Neural progenitor cell (in vitro differentiated cells): ENCODE measurements around the gene IRX4. TPM values are rescaled to one million over a fixed set of nuclear protein-coding genes. Genes with fewer than 3 reads are reported as not detected.

Source experiments
- DNase-seq: peaks from one replicate; pipeline ENCODE4 v3.0.0-alpha.2; 2016; ENCODE audit warnings: low spot score
- H2AFZ ChIP-seq: fragments of 200-600 bp; sonication (generic); replicated peaks from 2 replicates; pipeline ENCODE4 v1.6.1; 2016; ENCODE audit warnings: antibody characterized with exemption
- H3F3A ChIP-seq: fragments of 200-600 bp; sonication (generic); 2 replicates; pipeline ENCODE4 v1.6.1; 2016; ENCODE audit warnings: antibody characterized with exemption, low read depth
- H3K27ac ChIP-seq: fragments of 200-600 bp; sonication (generic); 2 replicates; pipeline ENCODE4 v1.5.1; 2016; ENCODE audit warnings: mild to moderate bottlenecking
- H3K27me3 ChIP-seq: fragments of 200-600 bp; sonication (generic); 2 replicates; pipeline ENCODE4 v1.6.1; 2016; ENCODE audit warnings: mild to moderate bottlenecking, moderate library complexity
- H3K36me3 ChIP-seq: fragments of 200-600 bp; sonication (generic); 2 replicates; pipeline ENCODE4 v1.5.1; 2016
- H3K4me1 ChIP-seq: fragments of 200-600 bp; sonication (generic); 2 replicates; pipeline ENCODE4 v1.6.1; 2016; ENCODE audit warnings: mixed run types
- H3K4me2 ChIP-seq: fragments of 200-600 bp; sonication (generic); 2 replicates; pipeline ENCODE4 v1.6.1; 2016
- H3K4me3 ChIP-seq: fragments of 200-600 bp; sonication (generic); 2 replicates; pipeline ENCODE4 v1.5.1; 2016
- H3K79me2 ChIP-seq: fragments of 200-600 bp; sonication (generic); 2 replicates; pipeline ENCODE4 v1.6.1; 2016; ENCODE audit warnings: low read depth
- H3K9ac ChIP-seq: fragments of 200-600 bp; sonication (generic); 2 replicates; pipeline ENCODE4 v1.6.1; 2016
- H3K9me3 ChIP-seq: fragments of 200-600 bp; sonication (generic); 2 replicates; pipeline ENCODE4 v1.5.1; 2016; ENCODE audit warnings: low read depth
- H4K20me1 ChIP-seq: fragments of 200-600 bp; sonication (generic); 2 replicates; pipeline ENCODE4 v1.6.1; 2016; ENCODE audit warnings: low read depth
- H3K27ac Mint-ChIP-seq: 3 replicates; pipeline ENCODE4 v1.8.0; 2021; ENCODE audit warnings: mixed read lengths
- H3K27me3 Mint-ChIP-seq: 2 replicates; pipeline ENCODE4 v1.8.0; 2022; ENCODE audit warnings: low read depth, mild to moderate bottlenecking, inconsistent platforms, moderate library complexity, mixed read lengths; ENCODE audit not compliant: insufficient read depth
- H3K36me3 Mint-ChIP-seq: 3 replicates; pipeline ENCODE4 v1.8.0; 2021; ENCODE audit warnings: mixed read lengths
- H3K4me1 Mint-ChIP-seq: 3 replicates; pipeline ENCODE4 v1.8.0; 2021; ENCODE audit warnings: mixed read lengths
- H3K4me3 Mint-ChIP-seq: 3 replicates; pipeline ENCODE4 v1.8.0; 2021; ENCODE audit warnings: mild to moderate bottlenecking, moderate library complexity, mixed read lengths
- H3K9me3 Mint-ChIP-seq: 3 replicates; pipeline ENCODE4 v1.8.0; 2020; ENCODE audit warnings: mixed read lengths
- EZH2 ChIP-seq: fragments of 200-600 bp; sonication (generic); IDR thresholded peaks from 2 replicates; pipeline ENCODE4 v1.6.1; 2017; ENCODE audit warnings: antibody characterized with exemption, mild to moderate bottlenecking, moderate library complexity
- EZH2phosphoT487 ChIP-seq: fragments of 200-600 bp; sonication (generic); IDR thresholded peaks from 2 replicates; pipeline ENCODE4 v1.6.1; 2017; ENCODE audit warnings: antibody characterized with exemption
- total RNA-seq: library from RNA; depleted of rRNA; stranded (reverse); fragments of >200 nt; gene quantifications from 2 replicates; pipeline ENCODE4 v1.2.3, GENCODE V29; 2015; ENCODE audit warnings: low replicate concordance
- TF ChIP-seq, protein P1 (sequence below): fragments of 200-600 bp; sonication (generic); IDR thresholded peaks from 2 replicates; pipeline ENCODE4 v1.5.1; 2017; ENCODE audit warnings: antibody characterized with exemption, mild to moderate bottlenecking

Gene IRX4
- total RNA-seq, 1 donor from 2014 or later: not detected

DNA sequence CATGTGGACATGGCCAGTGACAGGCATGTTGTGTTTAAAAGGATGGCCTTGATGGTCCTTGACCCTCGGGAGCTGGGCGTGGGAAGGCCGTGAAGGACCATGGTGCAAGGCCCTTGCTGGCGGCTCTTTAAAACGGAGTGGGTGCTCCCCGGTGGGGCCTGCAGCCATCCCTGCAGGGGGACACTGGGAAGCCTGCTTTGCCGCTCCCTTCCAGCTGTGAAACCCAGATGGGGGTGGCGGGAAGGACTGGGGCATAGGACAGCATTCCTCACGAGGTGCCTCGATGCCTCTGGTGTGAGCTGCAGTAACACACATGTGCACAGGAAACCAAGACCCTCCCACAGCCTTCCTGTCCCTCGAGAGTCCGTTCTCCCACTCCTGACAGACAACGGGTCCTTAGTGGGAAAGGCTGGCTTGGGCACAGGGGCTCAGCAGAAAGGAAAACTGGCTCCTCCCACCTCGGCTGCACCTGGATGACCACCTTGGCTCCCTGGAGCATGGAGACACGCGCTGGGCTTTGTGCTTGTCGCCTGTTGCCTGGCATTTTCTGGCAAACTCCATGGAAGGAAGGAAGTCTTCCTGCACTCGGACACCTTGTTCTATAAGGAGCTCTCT, 30.3 kb upstream of the IRX4 start:
- Histone ChIP-seq H3K4me1 (no peaks in the 10 kb centered on the region), H3K79me2 (no peaks in the 10 kb centered on the region), H3K9me3 (no peaks in the 10 kb centered on the region), H2AFZ (no peak overlapping the region), H3K36me3 (no peaks in the 10 kb centered on the region), H3K4me3 (no peak overlapping the region), H3F3A (no peaks in the 10 kb centered on the region), H3K27ac (no peak overlapping the region), H3K4me2 (no peak overlapping the region), H3K27me3 (no peaks in the 10 kb centered on the region), H3K9ac (no peak overlapping the region), H4K20me1 (no peaks in the 10 kb centered on the region)
- no peak overlapping the region for H3K4me3 Mint-ChIP-seq
- no peaks in the 10 kb centered on the region for H3K4me1 Mint-ChIP-seq
- H3K9me3 Mint-ChIP-seq: peaks cover 7% of the 10 kb centered on the region
- DNase-seq: no peak
- H3K36me3 Mint-ChIP-seq: no peaks in the 10 kb centered on the region
- H3K27ac Mint-ChIP-seq: peak overlapping the region; percentile 53
- TF ChIP-seq EZH2phosphoT487 (no peak), EZH2 (no peak)
- TF ChIP-seq, protein P1, sequence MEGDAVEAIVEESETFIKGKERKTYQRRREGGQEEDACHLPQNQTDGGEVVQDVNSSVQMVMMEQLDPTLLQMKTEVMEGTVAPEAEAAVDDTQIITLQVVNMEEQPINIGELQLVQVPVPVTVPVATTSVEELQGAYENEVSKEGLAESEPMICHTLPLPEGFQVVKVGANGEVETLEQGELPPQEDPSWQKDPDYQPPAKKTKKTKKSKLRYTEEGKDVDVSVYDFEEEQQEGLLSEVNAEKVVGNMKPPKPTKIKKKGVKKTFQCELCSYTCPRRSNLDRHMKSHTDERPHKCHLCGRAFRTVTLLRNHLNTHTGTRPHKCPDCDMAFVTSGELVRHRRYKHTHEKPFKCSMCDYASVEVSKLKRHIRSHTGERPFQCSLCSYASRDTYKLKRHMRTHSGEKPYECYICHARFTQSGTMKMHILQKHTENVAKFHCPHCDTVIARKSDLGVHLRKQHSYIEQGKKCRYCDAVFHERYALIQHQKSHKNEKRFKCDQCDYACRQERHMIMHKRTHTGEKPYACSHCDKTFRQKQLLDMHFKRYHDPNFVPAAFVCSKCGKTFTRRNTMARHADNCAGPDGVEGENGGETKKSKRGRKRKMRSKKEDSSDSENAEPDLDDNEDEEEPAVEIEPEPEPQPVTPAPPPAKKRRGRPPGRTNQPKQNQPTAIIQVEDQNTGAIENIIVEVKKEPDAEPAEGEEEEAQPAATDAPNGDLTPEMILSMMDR: no peak
- peaks cover 10% of the 10 kb centered on the region for H3K27me3 Mint-ChIP-seq

DNA sequence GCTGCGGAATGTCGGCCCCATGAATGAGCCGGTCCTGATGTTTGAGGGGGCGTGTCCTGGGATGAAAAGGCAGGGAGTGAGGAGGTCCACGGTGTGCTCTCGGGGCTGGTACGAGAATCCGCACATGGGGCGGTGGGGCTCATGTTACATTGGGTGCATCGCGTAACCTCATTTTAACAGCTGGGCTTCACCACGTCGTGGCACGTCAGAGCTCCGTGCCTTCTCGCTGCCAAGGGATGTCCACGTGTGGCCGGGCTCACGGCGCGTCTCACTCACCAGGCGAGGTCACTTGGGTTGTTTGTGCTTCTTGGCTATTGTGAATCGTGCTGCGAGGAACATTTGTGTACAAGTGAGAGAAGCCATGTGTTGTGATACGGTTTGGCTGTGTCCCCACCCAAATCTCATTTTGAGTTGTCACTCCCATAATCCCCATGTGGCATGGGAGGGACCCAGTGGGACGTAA, 29.1 kb upstream of the IRX4 start:
- Histone ChIP-seq H3K79me2 (no peaks in the 10 kb centered on the region), H3K27ac (no peak overlapping the region), H3K9me3 (no peaks in the 10 kb centered on the region), H3K9ac (no peak overlapping the region), H3K4me2 (no peak overlapping the region), H4K20me1 (no peaks in the 10 kb centered on the region), H2AFZ (no peak overlapping the region), H3F3A (no peaks in the 10 kb centered on the region), H3K36me3 (no peaks in the 10 kb centered on the region), H3K4me3 (no peak overlapping the region), H3K4me1 (no peaks in the 10 kb centered on the region), H3K27me3 (no peaks in the 10 kb centered on the region)
- Mint-ChIP-seq H3K4me3 (no peak overlapping the region), H3K27me3 (peaks cover 7% of the 10 kb centered on the region), H3K9me3 (peaks cover 7% of the 10 kb centered on the region), H3K27ac (peak overlapping the region; percentile 63), H3K36me3 (no peaks in the 10 kb centered on the region), H3K4me1 (no peaks in the 10 kb centered on the region)
- no peak for TF ChIP-seq EZH2phosphoT487
- TF ChIP-seq, protein P1: no peak
- TF ChIP-seq EZH2: no peak
- DNase-seq: no peak

DNA sequence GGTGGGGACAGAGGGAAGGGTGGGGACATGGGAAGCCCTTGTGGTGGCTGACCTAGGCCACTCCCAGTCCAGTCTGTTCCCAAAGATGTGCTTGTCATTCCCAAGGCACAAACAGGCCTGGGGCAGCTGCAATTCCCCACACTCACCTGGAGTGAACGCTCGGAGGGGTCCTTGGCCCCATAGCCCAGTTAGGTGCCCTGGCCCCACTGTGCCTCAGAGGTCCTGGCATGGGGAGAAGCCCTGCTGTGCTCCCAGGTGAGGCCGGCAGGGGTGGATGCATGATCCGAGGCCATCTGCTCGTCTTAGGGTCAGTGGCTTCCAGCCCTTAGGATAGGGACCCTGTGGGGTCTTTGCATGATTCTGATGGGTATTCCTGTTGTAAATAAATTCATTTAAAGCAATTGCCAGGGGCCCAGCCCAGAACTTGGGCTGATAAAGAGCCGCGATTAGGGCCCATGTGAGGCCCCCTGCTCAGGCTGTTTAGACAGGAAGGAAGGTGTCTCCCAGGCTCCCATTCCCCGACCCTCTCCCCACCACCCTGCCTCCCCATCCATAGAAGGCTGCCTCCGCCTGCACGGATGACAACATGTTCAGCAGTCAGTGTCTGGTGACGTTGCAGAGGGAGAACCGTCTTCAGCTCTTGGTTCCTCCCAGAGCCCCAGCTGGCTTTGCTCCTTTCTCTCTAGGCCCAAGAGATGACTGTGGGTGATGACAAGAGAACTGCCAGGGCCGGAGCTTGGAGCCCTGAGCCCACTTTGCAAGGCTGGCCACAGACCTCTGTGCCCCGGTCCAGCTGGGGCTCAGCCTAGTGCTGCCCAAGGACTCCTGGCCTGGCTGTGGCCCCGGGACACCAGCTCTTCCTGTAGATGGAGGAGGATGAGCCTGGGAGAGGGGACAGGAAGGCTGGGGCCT, 28.4 kb upstream of the IRX4 start:
- Mint-ChIP-seq H3K36me3 (no peaks in the 10 kb centered on the region), H3K27me3 (peaks cover 7% of the 10 kb centered on the region), H3K4me1 (no peaks in the 10 kb centered on the region), H3K4me3 (no peak overlapping the region), H3K9me3 (peaks cover 7% of the 10 kb centered on the region), H3K27ac (peak overlapping the region; percentile 63)
- Histone ChIP-seq H3K9me3 (no peaks in the 10 kb centered on the region), H3K79me2 (no peaks in the 10 kb centered on the region), H3K4me1 (no peaks in the 10 kb centered on the region), H3K9ac (no peak overlapping the region), H4K20me1 (no peaks in the 10 kb centered on the region), H3K27ac (no peak overlapping the region), H3K36me3 (no peaks in the 10 kb centered on the region), H3K4me2 (no peak overlapping the region), H3F3A (no peaks in the 10 kb centered on the region), H3K27me3 (no peaks in the 10 kb centered on the region), H3K4me3 (no peak overlapping the region), H2AFZ (no peak overlapping the region)
- no peak for DNase-seq
- TF ChIP-seq, protein P1: no peak
- TF ChIP-seq EZH2 (no peak), EZH2phosphoT487 (no peak)
